ENCODE data around the gene RBP5. TPM values are rescaled to one million over a fixed set of nuclear protein-coding genes. Genes with fewer than 3 reads are reported as not detected.

The RBP5 gene
- total and polyA plus RNA-seq, 9 of the 15 experiments (the other 6 are each of a cell fraction or from before 2014, with no cell fraction given), result 8.6 to 22.5 (median 11.4) TPM

DNA sequence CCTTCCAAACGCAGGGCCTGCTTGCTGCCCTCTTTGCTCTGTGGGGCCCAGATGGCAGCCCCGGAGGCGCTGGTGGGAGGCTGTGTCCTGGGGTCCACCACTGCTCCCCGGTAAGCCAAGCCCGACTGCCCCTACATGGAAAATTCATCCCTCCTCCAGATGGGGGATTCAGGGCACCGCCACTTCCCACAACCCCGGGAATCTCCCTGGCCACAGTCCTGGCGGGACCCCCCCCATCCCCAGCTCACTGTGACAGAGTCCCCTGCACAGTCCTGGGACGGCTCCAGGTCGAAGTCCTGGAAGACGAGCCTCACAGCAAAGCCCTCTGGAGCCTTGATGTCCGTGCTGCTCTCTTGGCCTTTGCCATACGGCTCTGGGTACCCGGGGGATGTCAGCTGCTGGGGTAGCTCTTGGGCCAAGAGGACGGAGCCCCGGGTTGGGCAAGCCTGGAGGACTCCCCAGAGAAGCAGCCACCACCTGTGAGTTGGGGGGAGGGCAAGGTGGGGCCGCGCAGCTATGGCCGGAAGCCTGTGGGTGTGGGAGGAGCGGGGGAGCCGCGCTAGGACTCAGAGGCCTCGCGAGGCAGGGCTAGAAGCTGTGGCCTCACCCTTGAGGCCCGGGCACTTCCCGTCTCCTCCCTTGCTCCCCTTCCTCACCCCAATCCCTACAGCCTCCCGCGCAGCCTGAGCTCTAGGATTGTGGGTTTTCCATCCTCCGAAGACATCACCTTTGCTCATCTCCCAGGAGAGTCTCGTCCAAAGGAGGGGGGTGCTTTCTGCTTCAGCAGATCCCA is 20.5 kb downstream of the RBP5 start (continued):
- peak in 1 of 2 experiments; percentile 30; a peak in 1 of 4 replicates for TF ChIP-seq KDM1A (IDR thresholded peaks at IDR 0.05)
- TF ChIP-seq ZNF174 (CRISPR knock-in tag; IDR thresholded peaks at IDR 0.05), result no peak
- TF ChIP-seq, protein P1, sequence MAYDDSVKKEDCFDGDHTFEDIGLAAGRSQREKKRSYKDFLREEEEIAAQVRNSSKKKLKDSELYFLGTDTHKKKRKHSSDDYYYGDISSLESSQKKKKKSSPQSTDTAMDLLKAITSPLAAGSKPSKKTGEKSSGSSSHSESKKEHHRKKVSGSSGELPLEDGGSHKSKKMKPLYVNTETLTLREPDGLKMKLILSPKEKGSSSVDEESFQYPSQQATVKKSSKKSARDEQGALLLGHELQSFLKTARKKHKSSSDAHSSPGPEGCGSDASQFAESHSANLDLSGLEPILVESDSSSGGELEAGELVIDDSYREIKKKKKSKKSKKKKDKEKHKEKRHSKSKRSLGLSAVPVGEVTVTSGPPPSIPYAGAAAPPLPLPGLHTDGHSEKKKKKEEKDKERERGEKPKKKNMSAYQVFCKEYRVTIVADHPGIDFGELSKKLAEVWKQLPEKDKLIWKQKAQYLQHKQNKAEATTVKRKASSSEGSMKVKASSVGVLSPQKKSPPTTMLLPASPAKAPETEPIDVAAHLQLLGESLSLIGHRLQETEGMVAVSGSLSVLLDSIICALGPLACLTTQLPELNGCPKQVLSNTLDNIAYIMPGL (CRISPR knock-in tag; IDR thresholded peaks at IDR 0.05), result no peak
- peak; percentile 91; the same call in 1 of the 2 replicates for TF ChIP-seq NFRKB (IDR thresholded peaks at IDR 0.05; ENCODE audit: low read depth)
- TF ChIP-seq ZNF316 (IDR thresholded peaks at IDR 0.05), result no peak
- 0 out of 2 replicates have a peak, but pooled peaks have one; percentile 23 for TF ChIP-seq STAT5A (IDR thresholded peaks at IDR 0.05; ENCODE audit: borderline replicate concordance, low read length)
- TF ChIP-seq, protein P2, sequence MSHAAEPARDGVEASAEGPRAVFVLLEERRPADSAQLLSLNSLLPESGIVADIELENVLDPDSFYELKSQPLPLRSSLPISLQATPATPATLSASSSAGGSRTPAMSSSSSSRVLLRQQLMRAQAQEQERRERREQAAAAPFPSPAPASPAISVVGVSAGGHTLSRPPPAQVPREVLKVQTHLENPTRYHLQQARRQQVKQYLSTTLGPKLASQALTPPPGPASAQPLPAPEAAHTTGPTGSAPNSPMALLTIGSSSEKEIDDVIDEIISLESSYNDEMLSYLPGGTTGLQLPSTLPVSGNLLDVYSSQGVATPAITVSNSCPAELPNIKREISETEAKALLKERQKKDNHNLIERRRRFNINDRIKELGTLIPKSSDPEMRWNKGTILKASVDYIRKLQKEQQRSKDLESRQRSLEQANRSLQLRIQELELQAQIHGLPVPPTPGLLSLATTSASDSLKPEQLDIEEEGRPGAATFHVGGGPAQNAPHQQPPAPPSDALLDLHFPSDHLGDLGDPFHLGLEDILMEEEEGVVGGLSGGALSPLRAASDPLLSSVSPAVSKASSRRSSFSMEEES (CRISPR knock-in tag; IDR thresholded peaks at IDR 0.05), result no peak
- TF ChIP-seq, protein P3, sequence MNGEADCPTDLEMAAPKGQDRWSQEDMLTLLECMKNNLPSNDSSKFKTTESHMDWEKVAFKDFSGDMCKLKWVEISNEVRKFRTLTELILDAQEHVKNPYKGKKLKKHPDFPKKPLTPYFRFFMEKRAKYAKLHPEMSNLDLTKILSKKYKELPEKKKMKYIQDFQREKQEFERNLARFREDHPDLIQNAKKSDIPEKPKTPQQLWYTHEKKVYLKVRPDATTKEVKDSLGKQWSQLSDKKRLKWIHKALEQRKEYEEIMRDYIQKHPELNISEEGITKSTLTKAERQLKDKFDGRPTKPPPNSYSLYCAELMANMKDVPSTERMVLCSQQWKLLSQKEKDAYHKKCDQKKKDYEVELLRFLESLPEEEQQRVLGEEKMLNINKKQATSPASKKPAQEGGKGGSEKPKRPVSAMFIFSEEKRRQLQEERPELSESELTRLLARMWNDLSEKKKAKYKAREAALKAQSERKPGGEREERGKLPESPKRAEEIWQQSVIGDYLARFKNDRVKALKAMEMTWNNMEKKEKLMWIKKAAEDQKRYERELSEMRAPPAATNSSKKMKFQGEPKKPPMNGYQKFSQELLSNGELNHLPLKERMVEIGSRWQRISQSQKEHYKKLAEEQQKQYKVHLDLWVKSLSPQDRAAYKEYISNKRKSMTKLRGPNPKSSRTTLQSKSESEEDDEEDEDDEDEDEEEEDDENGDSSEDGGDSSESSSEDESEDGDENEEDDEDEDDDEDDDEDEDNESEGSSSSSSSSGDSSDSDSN (IDR thresholded peaks at IDR 0.05; ENCODE audit: borderline replicate concordance in 1 of 2, low read depth in 2 of 2, low read length in 2 of 2), result peak in 1 of 2 experiments; percentile 38; a peak in 1 of 4 replicates
- TF ChIP-seq, protein P4, sequence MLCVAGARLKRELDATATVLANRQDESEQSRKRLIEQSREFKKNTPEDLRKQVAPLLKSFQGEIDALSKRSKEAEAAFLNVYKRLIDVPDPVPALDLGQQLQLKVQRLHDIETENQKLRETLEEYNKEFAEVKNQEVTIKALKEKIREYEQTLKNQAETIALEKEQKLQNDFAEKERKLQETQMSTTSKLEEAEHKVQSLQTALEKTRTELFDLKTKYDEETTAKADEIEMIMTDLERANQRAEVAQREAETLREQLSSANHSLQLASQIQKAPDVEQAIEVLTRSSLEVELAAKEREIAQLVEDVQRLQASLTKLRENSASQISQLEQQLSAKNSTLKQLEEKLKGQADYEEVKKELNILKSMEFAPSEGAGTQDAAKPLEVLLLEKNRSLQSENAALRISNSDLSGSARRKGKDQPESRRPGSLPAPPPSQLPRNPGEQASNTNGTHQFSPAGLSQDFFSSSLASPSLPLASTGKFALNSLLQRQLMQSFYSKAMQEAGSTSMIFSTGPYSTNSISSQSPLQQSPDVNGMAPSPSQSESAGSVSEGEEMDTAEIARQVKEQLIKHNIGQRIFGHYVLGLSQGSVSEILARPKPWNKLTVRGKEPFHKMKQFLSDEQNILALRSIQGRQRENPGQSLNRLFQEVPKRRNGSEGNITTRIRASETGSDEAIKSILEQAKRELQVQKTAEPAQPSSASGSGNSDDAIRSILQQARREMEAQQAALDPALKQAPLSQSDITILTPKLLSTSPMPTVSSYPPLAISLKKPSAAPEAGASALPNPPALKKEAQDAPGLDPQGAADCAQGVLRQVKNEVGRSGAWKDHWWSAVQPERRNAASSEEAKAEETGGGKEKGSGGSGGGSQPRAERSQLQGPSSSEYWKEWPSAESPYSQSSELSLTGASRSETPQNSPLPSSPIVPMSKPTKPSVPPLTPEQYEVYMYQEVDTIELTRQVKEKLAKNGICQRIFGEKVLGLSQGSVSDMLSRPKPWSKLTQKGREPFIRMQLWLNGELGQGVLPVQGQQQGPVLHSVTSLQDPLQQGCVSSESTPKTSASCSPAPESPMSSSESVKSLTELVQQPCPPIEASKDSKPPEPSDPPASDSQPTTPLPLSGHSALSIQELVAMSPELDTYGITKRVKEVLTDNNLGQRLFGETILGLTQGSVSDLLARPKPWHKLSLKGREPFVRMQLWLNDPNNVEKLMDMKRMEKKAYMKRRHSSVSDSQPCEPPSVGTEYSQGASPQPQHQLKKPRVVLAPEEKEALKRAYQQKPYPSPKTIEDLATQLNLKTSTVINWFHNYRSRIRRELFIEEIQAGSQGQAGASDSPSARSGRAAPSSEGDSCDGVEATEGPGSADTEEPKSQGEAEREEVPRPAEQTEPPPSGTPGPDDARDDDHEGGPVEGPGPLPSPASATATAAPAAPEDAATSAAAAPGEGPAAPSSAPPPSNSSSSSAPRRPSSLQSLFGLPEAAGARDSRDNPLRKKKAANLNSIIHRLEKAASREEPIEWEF (CRISPR knock-in tag; IDR thresholded peaks at IDR 0.05), result no peak
- TF ChIP-seq ZNF121 (CRISPR knock-in tag; conservative IDR thresholded peaks at IDR 0.05), result peak; percentile 99
